Fibroblast of mammary gland (primary cell): Measurements from ENCODE around the gene SEMA6B.

Source experiments
- DNase-seq: peaks from one replicate; pipeline ENCODE4 v3.0.0-alpha.2; 2010; ENCODE audit warnings: low read depth
- H3K4me3 ChIP-seq: 2 replicates; pipeline ENCODE4 v1.5.1; 2011; ENCODE audit warnings: low read depth, mild to moderate bottlenecking, low read length, moderate library complexity; ENCODE audit not compliant: control insufficient read depth
- TF ChIP-seq, protein P1 (sequence below): conservative IDR thresholded peaks from 2 replicates; pipeline ENCODE4 v1.5.1; 2011; ENCODE audit warnings: low read depth, low read length, inconsistent platforms; ENCODE audit not compliant: control insufficient read depth, insufficient read depth

The SEMA6B gene

DNA sequence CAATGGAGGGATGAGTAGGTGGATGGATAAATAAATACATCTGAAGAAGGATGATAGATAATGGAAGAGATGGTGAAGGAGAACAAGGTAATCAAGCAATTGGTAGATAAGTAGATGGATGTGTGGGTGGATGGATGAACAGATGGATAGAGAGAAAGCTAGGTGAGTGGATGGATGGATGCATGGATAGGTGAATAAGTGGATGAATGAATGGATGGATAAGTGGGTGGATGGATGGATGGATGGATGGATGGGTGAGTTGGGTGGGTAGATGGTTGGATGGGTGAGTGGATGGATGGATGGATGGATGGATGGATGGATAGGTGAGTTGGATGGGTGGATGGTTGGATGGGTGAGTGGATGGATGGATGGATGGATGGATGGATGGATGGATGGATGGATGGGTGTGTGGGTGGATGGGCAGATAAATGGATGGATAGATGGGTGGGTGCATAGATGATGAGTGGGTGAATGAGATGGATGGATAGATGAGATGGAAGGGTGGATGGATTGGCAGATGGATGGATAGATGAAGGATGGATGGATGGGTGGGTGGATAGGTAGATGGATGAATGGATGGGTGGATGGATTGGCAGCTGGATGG, 6.3 kb downstream of the SEMA6B start:
- TF ChIP-seq, protein P1, sequence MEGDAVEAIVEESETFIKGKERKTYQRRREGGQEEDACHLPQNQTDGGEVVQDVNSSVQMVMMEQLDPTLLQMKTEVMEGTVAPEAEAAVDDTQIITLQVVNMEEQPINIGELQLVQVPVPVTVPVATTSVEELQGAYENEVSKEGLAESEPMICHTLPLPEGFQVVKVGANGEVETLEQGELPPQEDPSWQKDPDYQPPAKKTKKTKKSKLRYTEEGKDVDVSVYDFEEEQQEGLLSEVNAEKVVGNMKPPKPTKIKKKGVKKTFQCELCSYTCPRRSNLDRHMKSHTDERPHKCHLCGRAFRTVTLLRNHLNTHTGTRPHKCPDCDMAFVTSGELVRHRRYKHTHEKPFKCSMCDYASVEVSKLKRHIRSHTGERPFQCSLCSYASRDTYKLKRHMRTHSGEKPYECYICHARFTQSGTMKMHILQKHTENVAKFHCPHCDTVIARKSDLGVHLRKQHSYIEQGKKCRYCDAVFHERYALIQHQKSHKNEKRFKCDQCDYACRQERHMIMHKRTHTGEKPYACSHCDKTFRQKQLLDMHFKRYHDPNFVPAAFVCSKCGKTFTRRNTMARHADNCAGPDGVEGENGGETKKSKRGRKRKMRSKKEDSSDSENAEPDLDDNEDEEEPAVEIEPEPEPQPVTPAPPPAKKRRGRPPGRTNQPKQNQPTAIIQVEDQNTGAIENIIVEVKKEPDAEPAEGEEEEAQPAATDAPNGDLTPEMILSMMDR = no peak
- no peak overlapping the region for H3K4me3 ChIP-seq
- no peak for DNase-seq

DNA sequence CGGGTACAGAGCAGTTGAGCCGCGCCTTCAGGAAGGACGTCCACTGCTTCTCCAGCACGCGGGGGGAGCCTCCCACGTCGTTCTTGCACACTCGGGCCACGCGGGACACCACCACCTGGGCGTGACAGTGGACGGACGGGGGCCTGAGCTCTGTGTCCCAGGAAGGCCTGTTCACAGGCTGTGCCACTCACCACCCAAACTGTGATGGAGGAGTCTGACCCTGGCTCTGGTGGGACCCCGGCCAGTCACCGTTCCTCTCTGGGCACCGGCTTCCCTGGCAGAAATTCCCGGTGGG, 7.0 kb downstream of the SEMA6B start:
- no peak for DNase-seq
- TF ChIP-seq, protein P1 = no peak
- H3K4me3 ChIP-seq = no peak overlapping the region

DNA sequence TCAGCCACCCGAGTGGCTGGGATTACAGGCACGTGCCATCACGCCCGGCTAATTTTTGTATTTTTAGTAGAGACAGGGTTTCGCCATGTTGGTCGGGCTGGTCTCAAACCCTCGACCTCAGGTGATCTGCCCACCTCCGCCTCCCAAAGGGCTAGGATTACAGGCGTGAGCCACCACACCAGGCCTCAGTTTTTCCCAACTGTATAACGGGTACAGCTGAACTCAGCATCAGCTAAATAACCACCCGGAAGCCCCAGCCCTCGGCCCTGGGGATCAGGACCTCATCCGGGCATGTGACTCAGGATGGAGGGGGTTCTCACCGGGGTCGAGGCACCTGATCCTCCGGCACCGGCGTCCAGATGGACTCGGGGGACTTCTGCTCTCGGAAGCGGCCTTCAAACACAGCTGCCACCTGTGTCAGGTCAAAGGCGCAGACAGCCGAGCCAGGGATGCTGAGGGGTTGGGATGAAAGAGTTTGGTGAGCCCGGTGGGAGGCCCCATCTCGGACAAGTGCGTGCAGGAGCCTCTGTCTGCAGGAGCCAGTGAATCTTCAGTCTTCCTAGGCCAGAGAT, 8.9 kb downstream of the SEMA6B start:
- no peak overlapping the region for H3K4me3 ChIP-seq
- TF ChIP-seq, protein P1 = no peak
- DNase-seq = no peak

DNA sequence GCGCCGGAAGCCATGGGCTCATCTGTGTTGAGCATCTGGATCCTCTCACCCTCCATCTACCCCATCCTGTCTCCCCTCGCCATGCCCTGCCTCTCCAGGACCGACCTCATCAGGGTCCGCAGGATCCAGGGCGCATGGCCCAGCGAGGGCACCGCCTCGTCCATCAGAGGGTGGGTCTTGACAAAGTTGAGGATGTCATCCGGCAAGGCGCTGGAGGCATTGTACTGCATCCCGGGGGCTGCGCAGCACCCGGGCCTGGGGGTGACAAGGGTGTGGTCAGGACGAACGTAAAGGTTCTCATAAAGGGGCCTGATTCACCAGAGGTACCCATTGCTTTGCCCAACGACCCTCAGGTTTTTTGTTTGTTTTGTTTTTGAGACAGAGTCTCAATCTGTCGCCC, 9.5 kb downstream of the SEMA6B start:
- no peak for DNase-seq
- TF ChIP-seq, protein P1 = no peak
- no peak overlapping the region for H3K4me3 ChIP-seq

DNA sequence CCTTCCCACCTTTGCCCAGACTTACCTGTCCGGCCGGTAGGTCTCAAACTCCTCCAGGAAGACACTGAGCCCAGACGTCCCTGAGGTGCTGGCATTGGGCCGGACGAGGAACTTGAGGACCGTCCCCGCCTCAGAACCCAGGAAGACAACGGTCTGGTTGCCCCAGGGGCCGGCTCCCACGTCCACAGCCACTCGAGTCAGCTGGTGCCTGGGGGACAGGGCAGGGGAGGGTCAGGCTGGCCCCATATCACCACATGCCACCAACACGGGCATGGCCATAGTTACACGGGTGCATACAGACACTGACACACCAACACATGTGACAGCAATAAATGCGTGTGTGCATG, 11.3 kb downstream of the SEMA6B start:
- H3K4me3 ChIP-seq = no peak overlapping the region
- DNase-seq = no peak
- TF ChIP-seq, protein P1 = no peak

DNA sequence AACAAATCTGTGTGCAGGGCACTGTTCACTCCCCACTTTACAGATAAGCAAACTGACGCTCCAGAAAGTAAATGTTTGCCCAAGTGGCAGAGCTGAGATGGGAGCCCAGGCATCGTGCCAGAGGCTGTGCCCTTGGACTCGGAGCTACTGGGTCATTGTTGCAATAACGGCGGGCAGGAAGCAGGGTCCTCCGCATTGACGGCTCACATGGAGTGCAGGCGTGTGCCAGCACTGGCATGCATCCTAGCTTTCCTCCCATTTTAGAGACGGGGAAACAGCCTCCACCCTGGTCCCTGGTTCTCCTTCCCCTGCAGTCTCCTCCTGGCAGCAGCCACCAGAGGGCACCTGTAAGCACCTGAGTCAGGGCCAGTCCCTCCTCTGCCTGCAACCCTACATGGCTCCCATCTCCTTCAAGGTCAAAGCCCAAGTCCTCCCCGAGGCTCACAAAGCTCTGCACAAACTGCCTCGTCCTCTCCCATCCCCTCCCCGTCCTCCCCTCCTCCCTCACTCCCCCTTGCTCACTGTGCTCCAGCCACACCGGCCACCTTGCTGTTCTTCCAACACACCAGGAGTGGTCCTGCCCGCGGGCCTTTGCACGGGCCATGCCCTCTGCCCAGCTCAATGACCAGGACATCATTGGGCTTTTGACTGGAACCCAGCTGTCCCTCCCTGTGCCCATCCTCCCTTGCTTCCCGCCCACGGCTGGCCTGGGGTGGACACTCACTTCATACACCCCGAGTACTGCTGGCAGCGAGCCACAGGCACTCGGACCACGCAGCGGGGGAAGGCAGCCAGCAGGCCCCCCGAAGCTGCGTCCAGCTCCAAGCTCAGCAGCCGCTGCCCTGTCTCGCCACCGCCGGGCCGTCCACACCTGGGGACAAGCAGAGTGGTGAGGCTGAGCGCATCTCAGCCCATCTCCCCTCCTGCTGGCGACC, 11.9 kb downstream of the SEMA6B start:
- H3K4me3 ChIP-seq = no peak overlapping the region
- no peak for DNase-seq
- TF ChIP-seq, protein P1 = peak; percentile 26
